Ascending aorta (tissue), 2 donors: ENCODE measurements around the gene FCHO2. TPM values are rescaled to one million over a fixed set of nuclear protein-coding genes. Genes with fewer than 3 reads are reported as not detected.

Source experiments
- DNase-seq, 2 donors: peaks; one replicate each; pipeline ENCODE4 v3.0.0-alpha.2; 2019; ENCODE audit warnings: low spot score in 2 of 2
- H3K27ac ChIP-seq, 2 donors: fragments of 200-600 bp; sonication (generic); one replicate each; pipeline ENCODE4 v1.5.1; 2016 to 2017; ENCODE audit warnings: mild to moderate bottlenecking in 1 of 2
- H3K27me3 ChIP-seq: fragments of 200-600 bp; sonication (generic); one replicate; pipeline ENCODE4 v1.5.1; 2017
- H3K36me3 ChIP-seq, 2 donors: fragments of 200-600 bp; sonication (generic); one replicate each; pipeline ENCODE4 v1.5.1; 2016
- H3K4me1 ChIP-seq, 2 donors: fragments of 200-600 bp; sonication (generic); one replicate each; pipeline ENCODE4 v1.5.1; 2016 to 2017; ENCODE audit warnings: mild to moderate bottlenecking in 1 of 2
- H3K4me3 ChIP-seq, 2 donors: fragments of 200-600 bp; sonication (generic); one replicate each; pipeline ENCODE4 v1.5.1; 2016 to 2017; ENCODE audit warnings: mild to moderate bottlenecking in 1 of 2
- H3K9me3 ChIP-seq, 2 donors: fragments of 200-600 bp; sonication (generic); one replicate each; pipeline ENCODE4 v1.5.1; 2016
- intact Hi-C: fragments of 100-400 bp; cut with DNase I; formaldehyde crosslinking; loops from one replicate; pipeline ENCODE4 v1.15.1; 2023
- total RNA-seq: library from RNA; depleted of rRNA; stranded (reverse); fragments of >200 nt; gene quantifications from one replicate; pipeline ENCODE4 v1.1.0, GENCODE V29; 2016
- TF ChIP-seq, protein P1 (sequence below), 3 experiments: fragments of 200-600 bp in 2 of 3; fragments of 450-650 bp in 1 of 3; sonication (generic) in 2 of 3; IDR thresholded peaks; one replicate each; pipeline ENCODE4 v1.5.1; 2016 to 2019; ENCODE audit warnings: antibody characterized with exemption in 3 of 3, mild to moderate bottlenecking in 1 of 3, moderate library complexity in 1 of 3

Gene FCHO2
- total RNA-seq, 1 donor from 2014 or later, result 10.7 TPM

DNA sequence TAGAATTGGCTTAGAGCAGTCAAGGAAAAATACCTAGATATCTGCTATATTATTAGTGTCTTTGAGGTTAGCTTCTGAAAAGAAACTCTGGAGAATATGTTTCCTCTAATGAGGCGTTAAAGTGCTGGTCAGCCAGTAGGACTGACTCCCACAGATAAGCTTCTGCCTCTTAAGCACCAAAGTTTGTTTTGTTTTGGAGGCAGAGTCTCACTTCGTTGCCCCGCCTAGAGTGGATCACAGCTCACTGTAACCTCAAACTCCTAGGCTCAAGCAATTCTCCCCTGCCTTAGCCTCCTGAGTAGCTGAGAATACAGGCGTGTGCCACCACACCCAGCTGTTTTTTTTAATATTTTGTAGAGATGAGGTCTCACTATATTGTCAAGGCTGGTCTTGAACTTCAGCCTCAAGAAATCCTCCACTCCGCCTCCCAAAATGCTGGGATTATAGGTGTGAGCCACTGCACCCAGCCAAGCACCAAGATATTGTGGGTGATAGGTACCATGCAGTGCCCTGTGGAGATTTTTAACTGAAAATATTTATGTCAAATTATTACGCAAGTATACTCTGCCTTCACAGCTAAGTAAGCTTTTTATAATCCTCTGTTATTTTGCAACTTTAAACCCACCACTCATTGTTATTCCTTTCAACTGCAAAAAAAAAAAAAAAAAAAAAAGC lies 139.9 kb downstream of the FCHO2 start:
- Histone ChIP-seq H3K27ac (no peak overlapping the region), H3K4me3 (no peak overlapping the region), H3K4me1 (no peaks in the 10 kb centered on the region), H3K36me3 (peaks cover 5 to 10% of the 10 kb centered on the region in 2 donors), H3K27me3 (no peaks in the 10 kb centered on the region), H3K9me3 (peaks cover 0 to 4% of the 10 kb centered on the region in 2 donors)
- TF ChIP-seq, protein P1, sequence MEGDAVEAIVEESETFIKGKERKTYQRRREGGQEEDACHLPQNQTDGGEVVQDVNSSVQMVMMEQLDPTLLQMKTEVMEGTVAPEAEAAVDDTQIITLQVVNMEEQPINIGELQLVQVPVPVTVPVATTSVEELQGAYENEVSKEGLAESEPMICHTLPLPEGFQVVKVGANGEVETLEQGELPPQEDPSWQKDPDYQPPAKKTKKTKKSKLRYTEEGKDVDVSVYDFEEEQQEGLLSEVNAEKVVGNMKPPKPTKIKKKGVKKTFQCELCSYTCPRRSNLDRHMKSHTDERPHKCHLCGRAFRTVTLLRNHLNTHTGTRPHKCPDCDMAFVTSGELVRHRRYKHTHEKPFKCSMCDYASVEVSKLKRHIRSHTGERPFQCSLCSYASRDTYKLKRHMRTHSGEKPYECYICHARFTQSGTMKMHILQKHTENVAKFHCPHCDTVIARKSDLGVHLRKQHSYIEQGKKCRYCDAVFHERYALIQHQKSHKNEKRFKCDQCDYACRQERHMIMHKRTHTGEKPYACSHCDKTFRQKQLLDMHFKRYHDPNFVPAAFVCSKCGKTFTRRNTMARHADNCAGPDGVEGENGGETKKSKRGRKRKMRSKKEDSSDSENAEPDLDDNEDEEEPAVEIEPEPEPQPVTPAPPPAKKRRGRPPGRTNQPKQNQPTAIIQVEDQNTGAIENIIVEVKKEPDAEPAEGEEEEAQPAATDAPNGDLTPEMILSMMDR (IDR thresholded peaks at IDR 0.05), result no peak
- intact Hi-C loops, result no loop called here
- no peak for DNase-seq

- TF ChIP-seq, protein P1 (IDR thresholded peaks at IDR 0.05), result no peak
- H3K4me1 ChIP-seq, result no peaks in the 10 kb centered on the region
- no peak overlapping the region for H3K4me3 ChIP-seq
- peaks cover under 1 to 5% of the 10 kb centered on the region in 2 donors for H3K36me3 ChIP-seq
- no peak overlapping the region for H3K27ac ChIP-seq
- H3K9me3 ChIP-seq, result peaks cover 0 to 4% of the 10 kb centered on the region in 2 donors
- intact Hi-C loops, result no loop called here
- H3K27me3 ChIP-seq, result no peaks in the 10 kb centered on the region
- DNase-seq, result no peak
These were observed 140.4 kb downstream of the FCHO2 start for GRCh38 chr5:73096239-73096575.

GRCh38 chr5:73097740-73098139 lies 141.9 kb downstream of the FCHO2 start:
- Histone ChIP-seq H3K27me3 (no peaks in the 10 kb centered on the region), H3K9me3 (peaks cover 0 to 4% of the 10 kb centered on the region in 2 donors), H3K36me3 (no peaks in the 10 kb centered on the region), H3K4me1 (no peaks in the 10 kb centered on the region), H3K4me3 (no peak overlapping the region), H3K27ac (no peak overlapping the region)
- DNase-seq, result no peak
- TF ChIP-seq, protein P1 (IDR thresholded peaks at IDR 0.05), result no peak
- intact Hi-C loops, result no loop called here

DNA sequence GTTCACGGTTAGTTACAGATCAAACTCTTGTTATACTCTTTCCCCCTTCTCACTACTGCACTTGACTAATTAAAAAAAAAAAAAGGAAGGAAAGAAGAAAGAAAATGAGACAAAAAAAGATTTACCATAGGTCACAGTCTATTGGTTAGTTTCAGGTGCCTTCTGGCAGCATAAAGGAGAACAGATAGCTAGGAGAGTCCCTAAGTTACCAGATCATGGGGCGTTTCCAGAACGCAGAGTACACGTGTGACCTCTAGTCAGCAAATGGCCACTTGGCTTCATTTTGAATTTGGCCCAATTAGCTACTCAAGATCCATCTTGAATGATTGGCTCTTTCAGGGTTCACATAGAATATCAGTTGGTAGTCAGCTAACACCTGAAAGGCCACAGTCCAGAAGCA lies 144.3 kb downstream of the FCHO2 start:
- intact Hi-C loops, result no loop called here
- no peaks in the 10 kb centered on the region for H3K27me3 ChIP-seq
- no peaks in the 10 kb centered on the region for H3K4me1 ChIP-seq
- H3K27ac ChIP-seq, result no peak overlapping the region
- H3K4me3 ChIP-seq, result no peak overlapping the region
- no peak for DNase-seq
- TF ChIP-seq, protein P1 (IDR thresholded peaks at IDR 0.05), result no peak
- peaks cover 0 to 4% of the 10 kb centered on the region in 2 donors for H3K9me3 ChIP-seq
- no peaks in the 10 kb centered on the region for H3K36me3 ChIP-seq

- intact Hi-C loops, result no loop called here
- TF ChIP-seq, protein P1 (IDR thresholded peaks at IDR 0.05), result no peak
- no peak for DNase-seq
- H3K27me3 ChIP-seq, result no peaks in the 10 kb centered on the region
- H3K4me1 ChIP-seq, result no peaks in the 10 kb centered on the region
- H3K27ac ChIP-seq, result no peak overlapping the region
- no peaks in the 10 kb centered on the region for H3K9me3 ChIP-seq
- H3K4me3 ChIP-seq, result no peak overlapping the region
- no peaks in the 10 kb centered on the region for H3K36me3 ChIP-seq
These were observed 148.0 kb downstream of the FCHO2 start for GRCh38 chr5:73103870-73104299.

- H3K9me3 ChIP-seq, result no peaks in the 10 kb centered on the region
- H3K4me3 ChIP-seq, result no peak overlapping the region
- intact Hi-C loops, result no loop called here
- no peak overlapping the region for H3K27ac ChIP-seq
- TF ChIP-seq, protein P1 (IDR thresholded peaks at IDR 0.05), result no peak
- H3K27me3 ChIP-seq, result no peaks in the 10 kb centered on the region
- H3K36me3 ChIP-seq, result no peaks in the 10 kb centered on the region
- H3K4me1 ChIP-seq, result no peaks in the 10 kb centered on the region
- no peak for DNase-seq
These were observed 148.5 kb downstream of the FCHO2 start for GRCh38 chr5:73104326-73104725.
